Left lung (tissue), 14 donors: ENCODE measurements around the gene NUDT2. TPM values are rescaled to one million over a fixed set of nuclear protein-coding genes. Genes with fewer than 3 reads are reported as not detected.
A peak's percentile ranks its signal among the peaks of the same experiment; 100 is the strongest.

ENCODE experiments used
- ATAC-seq: fragments of 200-7000 bp; cut with Tn5 transposase; one replicate; pipeline ENCODE4 v1.9.1; 2020; ENCODE audit warnings: moderate library complexity
- DNase-seq, 4 donors: peaks; one replicate each; pipeline ENCODE4 v3.0.0-alpha.2; 2013 to 2020
- H3K27ac ChIP-seq, 2 donors: fragments of 200-600 bp; sonication (generic) in 1 of 2; one replicate each; pipeline versions ENCODE4 v1.5.0 to v1.8.0; 2020 to 2021
- H3K27me3 ChIP-seq, 2 donors: fragments of 200-600 bp; sonication (generic) in 1 of 2; one replicate each; pipeline versions ENCODE4 v1.5.0 to v1.8.0; 2020 to 2021
- H3K36me3 ChIP-seq, 2 donors: fragments of 200-600 bp; sonication (generic) in 1 of 2; one replicate each; pipeline versions ENCODE4 v1.5.0 to v1.8.0; 2020 to 2021
- H3K4me1 ChIP-seq, 2 donors: fragments of 200-600 bp; one replicate each; pipeline ENCODE4 v1.8.0; 2021
- H3K4me3 ChIP-seq, 2 donors: fragments of 200-600 bp; sonication (generic) in 1 of 2; one replicate each; pipeline versions ENCODE4 v1.5.0 to v1.8.0; 2020 to 2021; ENCODE audit warnings: mild to moderate bottlenecking in 1 of 2
- H3K9me3 ChIP-seq, 2 donors: fragments of 200-600 bp; sonication (generic) in 1 of 2; one replicate each; pipeline versions ENCODE4 v1.5.0 to v1.8.0; 2020 to 2021
- intact Hi-C, 2 donors: fragments of 100-400 bp; cut with DNase I; formaldehyde crosslinking; loops; one replicate each; pipeline versions ENCODE4 v1.11.2 to v1.14.2; 2022
- long read RNA-seq, 12 donors: library from polyadenylated mRNA in 2 of 12; unstranded in 2 of 12; transcript quantifications; one replicate each; pipeline ENCODE4 v2.0.0 and lab custom pipeline, GENCODE V29; 2019 to 2026
- polyA plus RNA-seq, 6 donors: library from polyadenylated mRNA; unstranded; fragments of 120-200 nt; gene quantifications; one replicate each; pipeline ENCODE4 v1.2.1, GENCODE V29; 2013; ENCODE audit not compliant: insufficient read length in 6 of 6
- total RNA-seq, 2 donors: library from RNA; stranded (reverse); fragmentation: NEBNext Ultra II Directional; extraction: Animal tissue kit (Norgen Biotek cat#: 25700); gene quantifications; one replicate each; pipeline ENCODE4 v1.2.1, GENCODE V29; 2021
- TF ChIP-seq, protein P1 (sequence below), 2 donors: fragments of 200-600 bp; sonication (generic) in 1 of 2; IDR thresholded peaks; one replicate each; pipeline versions ENCODE4 v1.5.0 to v1.8.0; 2021; ENCODE audit warnings: antibody characterized with exemption in 2 of 2
- donor health status: DM: no; HTN: yes; CAD: no.
- donor health status: DM: no; HTN: no; CAD: no.

Gene NUDT2
- total RNA-seq = 10 to 100 TPM; 10.3 to 11.9 TPM
- polyA plus RNA-seq = 10 to 100 TPM; 19.8 to 25.6 (median 23.5) TPM
- long read RNA-seq, donor 1, transcript NUDT2-201 (4 exons, 960 nt) = major isoform, 12 of 17 reads
- long read RNA-seq, donor 1, partial matches to known transcripts = 0 of 17 reads
- long read RNA-seq, donor 1, other reads (novel, unspliced or antisense) = 0 of 17 reads
- long read RNA-seq, donor 2, partial matches to known transcripts = 0 of 5 reads
- long read RNA-seq, donor 2, other reads (novel, unspliced or antisense) = 0 of 5 reads
- long read RNA-seq, donor 3, transcript NUDT2-201 (4 exons, 960 nt) = major isoform, 12 of 24 reads
- long read RNA-seq, donor 3, partial matches to known transcripts = 11 of 24 reads
- long read RNA-seq, donor 3, other reads (novel, unspliced or antisense) = 0 of 24 reads
- long read RNA-seq, donor 4, transcript NUDT2-201 (4 exons, 960 nt) = major isoform, 11 of 18 reads
- long read RNA-seq, donor 4, partial matches to known transcripts = 4 of 18 reads
- long read RNA-seq, donor 4, other reads (novel, unspliced or antisense) = 2 of 18 reads
- long read RNA-seq, donor 5, transcript NUDT2-201 (4 exons, 960 nt) = major isoform, 9 of 10 reads
- long read RNA-seq, donor 5, partial matches to known transcripts = 0 of 10 reads
- long read RNA-seq, donor 5, other reads (novel, unspliced or antisense) = 0 of 10 reads
- long read RNA-seq, donor 6, transcript NUDT2-201 (4 exons, 960 nt) = major isoform, 6 of 21 reads
- long read RNA-seq, donor 6, partial matches to known transcripts = 14 of 21 reads
- long read RNA-seq, donor 6, other reads (novel, unspliced or antisense) = 0 of 21 reads
- long read RNA-seq, donor 7, partial matches to known transcripts = 0 of 4 reads
- long read RNA-seq, donor 7, other reads (novel, unspliced or antisense) = 0 of 4 reads
- long read RNA-seq, donor 8, partial matches to known transcripts = 0 of 2 reads
- long read RNA-seq, donor 8, other reads (novel, unspliced or antisense) = 0 of 2 reads
- long read RNA-seq, donor 9 = 0 reads
- long read RNA-seq, donor 10, transcript NUDT2-201 (4 exons, 960 nt) = major isoform, 5 of 17 reads
- long read RNA-seq, donor 10, partial matches to known transcripts = 8 of 17 reads
- long read RNA-seq, donor 10, other reads (novel, unspliced or antisense) = 0 of 17 reads
- long read RNA-seq, donor 11, transcript NUDT2-201 (4 exons, 960 nt) = major isoform, 8 of 16 reads
- long read RNA-seq, donor 11, partial matches to known transcripts = 5 of 16 reads
- long read RNA-seq, donor 11, other reads (novel, unspliced or antisense) = 0 of 16 reads
- long read RNA-seq, donor 12, transcript NUDT2-201 (4 exons, 960 nt) = major isoform, 7 of 12 reads
- long read RNA-seq, donor 12, partial matches to known transcripts = 5 of 12 reads
- long read RNA-seq, donor 12, other reads (novel, unspliced or antisense) = 0 of 12 reads

DNA sequence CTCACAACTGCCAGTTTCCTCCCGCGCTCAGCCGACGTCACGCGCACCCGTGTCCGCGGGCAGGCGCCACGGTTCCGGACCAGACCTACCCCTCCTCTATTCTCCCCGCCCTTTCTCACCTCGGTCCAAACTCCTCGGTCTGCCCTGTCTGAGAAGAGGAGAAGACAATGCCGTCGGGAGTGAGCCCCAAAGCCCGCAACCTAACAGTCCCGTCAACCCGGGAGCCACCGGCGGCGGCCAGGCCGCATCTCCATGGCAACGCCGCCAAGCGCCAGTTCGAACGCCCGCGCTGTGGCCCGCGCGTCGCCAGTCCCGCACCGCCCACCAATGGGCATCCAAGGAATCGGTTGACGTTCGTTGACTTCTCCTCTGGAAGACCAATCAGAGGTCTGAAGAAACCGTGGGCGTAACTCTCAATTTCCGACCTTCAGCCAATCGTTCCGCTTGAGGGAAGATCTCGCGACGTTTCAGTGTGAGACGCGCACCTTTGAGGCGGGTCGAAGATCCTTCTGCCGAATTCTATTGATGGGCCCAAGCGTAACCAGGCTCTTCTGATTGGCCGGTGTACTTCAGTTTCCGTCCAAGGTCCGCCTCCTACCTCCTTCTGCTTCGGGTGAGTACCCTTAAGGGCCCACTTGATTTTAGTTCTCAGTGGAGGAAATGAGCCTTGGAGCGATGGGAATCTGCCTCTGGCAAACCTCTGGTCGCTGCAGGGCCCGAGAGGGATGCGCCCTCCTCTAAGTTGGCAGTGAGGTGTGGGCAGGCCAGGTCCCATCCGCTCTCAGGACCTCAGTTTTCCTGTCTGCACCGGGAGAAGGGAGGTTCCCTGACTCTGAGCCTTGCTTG lies at the start of gene NUDT2, which contains the start of gene KIF24:
Gene NUDT2 (plus strand): TSS at position 583 of the 846 bp plus-strand sequence. CDS start 9,471 bp downstream, outside the sequence.
Gene KIF24 (minus strand): TSS at position 282 of the 846 bp plus-strand sequence. CDS start 17,922 bp downstream, outside the sequence.
- peak; percentile 96 to 100 (median 98) for DNase-seq
- H3K4me3 ChIP-seq = peak within 1 kb of the TSS; percentile 67 to 71
- intact Hi-C loops = no loop called here
- H3K27ac ChIP-seq = peak within 1 kb of the TSS; percentile 91 to 93
- H3K9me3 ChIP-seq = no peaks in the 10 kb centered on the region
- TF ChIP-seq, protein P1, sequence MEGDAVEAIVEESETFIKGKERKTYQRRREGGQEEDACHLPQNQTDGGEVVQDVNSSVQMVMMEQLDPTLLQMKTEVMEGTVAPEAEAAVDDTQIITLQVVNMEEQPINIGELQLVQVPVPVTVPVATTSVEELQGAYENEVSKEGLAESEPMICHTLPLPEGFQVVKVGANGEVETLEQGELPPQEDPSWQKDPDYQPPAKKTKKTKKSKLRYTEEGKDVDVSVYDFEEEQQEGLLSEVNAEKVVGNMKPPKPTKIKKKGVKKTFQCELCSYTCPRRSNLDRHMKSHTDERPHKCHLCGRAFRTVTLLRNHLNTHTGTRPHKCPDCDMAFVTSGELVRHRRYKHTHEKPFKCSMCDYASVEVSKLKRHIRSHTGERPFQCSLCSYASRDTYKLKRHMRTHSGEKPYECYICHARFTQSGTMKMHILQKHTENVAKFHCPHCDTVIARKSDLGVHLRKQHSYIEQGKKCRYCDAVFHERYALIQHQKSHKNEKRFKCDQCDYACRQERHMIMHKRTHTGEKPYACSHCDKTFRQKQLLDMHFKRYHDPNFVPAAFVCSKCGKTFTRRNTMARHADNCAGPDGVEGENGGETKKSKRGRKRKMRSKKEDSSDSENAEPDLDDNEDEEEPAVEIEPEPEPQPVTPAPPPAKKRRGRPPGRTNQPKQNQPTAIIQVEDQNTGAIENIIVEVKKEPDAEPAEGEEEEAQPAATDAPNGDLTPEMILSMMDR (IDR thresholded peaks at IDR 0.05) = no peak
- peaks cover 5 to 22% of the 10 kb centered on the region in 2 donors for H3K4me1 ChIP-seq
- ATAC-seq = peak; percentile 96
- H3K27me3 ChIP-seq = no peaks in the 10 kb centered on the region
- no peaks in the 10 kb centered on the region for H3K36me3 ChIP-seq

DNA sequence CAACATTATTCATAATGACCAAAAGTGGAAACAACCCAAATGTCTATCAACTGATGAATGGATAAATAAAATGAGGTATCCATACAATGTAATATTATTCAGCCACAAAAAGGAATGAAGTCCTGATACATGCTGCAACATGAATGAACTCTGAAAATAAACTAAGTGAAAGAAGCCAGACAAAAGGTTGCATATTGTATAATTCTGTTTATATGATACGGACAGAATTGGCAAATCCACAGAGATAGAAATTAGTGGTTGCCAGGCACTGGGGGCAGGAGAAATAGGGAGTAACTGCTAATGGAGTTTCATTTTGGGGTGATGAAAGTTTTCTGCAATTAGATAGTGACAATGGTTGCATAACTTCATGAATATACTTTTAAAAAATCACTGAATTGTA lies 47.3 kb upstream of the NUDT2 start:
- no peaks in the 10 kb centered on the region for H3K4me1 ChIP-seq
- TF ChIP-seq, protein P1 (IDR thresholded peaks at IDR 0.05) = no peak
- intact Hi-C loops = no loop called here
- no peak overlapping the region for H3K4me3 ChIP-seq
- H3K27me3 ChIP-seq = no peaks in the 10 kb centered on the region
- no peaks in the 10 kb centered on the region for H3K9me3 ChIP-seq
- no peak overlapping the region for H3K27ac ChIP-seq
- DNase-seq (peak in 1 of 4 donors; percentile 19), ATAC-seq (no peak)
- no peaks in the 10 kb centered on the region for H3K36me3 ChIP-seq

DNA sequence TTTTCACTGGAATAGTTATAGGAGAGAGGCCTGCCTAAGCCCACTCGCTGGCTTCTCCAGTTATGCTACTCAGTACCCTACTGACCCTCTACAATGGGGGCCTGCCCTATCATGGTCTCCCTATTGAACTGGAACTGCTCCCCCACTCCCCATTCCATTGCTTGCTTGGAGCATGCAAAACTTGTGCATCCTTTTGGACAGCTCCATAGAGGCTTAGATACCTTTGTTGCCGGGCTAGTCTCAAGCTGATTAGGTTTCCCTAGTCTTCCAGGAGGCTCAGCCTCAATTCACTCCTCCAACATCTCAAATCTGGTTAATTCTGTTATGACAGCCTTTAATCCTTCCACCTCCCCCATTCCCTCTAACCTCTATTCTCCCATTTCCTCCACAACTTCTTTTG lies 40.2 kb upstream of the NUDT2 start:
- Histone ChIP-seq H3K27me3 (no peaks in the 10 kb centered on the region), H3K4me3 (no peak overlapping the region), H3K27ac (no peak overlapping the region), H3K4me1 (no peaks in the 10 kb centered on the region), H3K9me3 (no peaks in the 10 kb centered on the region), H3K36me3 (no peaks in the 10 kb centered on the region)
- TF ChIP-seq, protein P1 (IDR thresholded peaks at IDR 0.05) = no peak
- DNase-seq (no peak), ATAC-seq (no peak)
- intact Hi-C loops = no loop called here

DNA sequence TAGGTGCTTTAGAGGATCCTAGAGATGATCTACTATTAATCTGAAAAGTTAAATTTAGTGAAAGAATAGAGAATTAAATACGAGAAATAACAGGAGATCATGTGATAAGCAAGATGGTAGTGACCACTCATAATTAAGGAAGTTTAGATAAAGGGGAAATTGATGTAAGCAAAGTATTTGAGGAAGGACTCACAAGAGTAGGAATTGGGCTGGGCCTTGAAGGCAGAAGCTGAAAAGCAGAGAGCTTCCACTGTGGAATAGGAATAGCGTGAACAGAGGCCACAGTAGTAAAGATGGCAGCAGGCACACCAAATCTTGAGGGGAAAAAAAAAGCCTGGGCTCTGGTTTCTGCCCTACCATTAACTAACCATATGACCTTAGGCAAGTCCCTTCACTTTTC lies 38.3 kb upstream of the NUDT2 start:
- DNase-seq (no peak), ATAC-seq (peak; percentile 50)

More for the DNA sequence above, 38.3 kb upstream of the NUDT2 start:
- TF ChIP-seq, protein P1 (IDR thresholded peaks at IDR 0.05) = no peak
- H3K4me3 ChIP-seq = no peak overlapping the region
- intact Hi-C loops = no loop called here
- no peaks in the 10 kb centered on the region for H3K27me3 ChIP-seq
- H3K36me3 ChIP-seq = no peaks in the 10 kb centered on the region
- peak overlapping the region in 1 of 2 donors; percentile 63 for H3K27ac ChIP-seq
- H3K9me3 ChIP-seq = no peaks in the 10 kb centered on the region
- no peaks in the 10 kb centered on the region for H3K4me1 ChIP-seq
